DMS153 treated with DMSO at 0.1 percent for 48 hours (cell line): ENCODE measurements around the gene SLC2A1.

Experiments used
- DNase-seq: peaks from one replicate; lab custom pipeline; 2025; ENCODE audit not compliant: unreplicated experiment; lab: John Stamatoyannopoulos, UW

The SLC2A1 gene

DNA sequence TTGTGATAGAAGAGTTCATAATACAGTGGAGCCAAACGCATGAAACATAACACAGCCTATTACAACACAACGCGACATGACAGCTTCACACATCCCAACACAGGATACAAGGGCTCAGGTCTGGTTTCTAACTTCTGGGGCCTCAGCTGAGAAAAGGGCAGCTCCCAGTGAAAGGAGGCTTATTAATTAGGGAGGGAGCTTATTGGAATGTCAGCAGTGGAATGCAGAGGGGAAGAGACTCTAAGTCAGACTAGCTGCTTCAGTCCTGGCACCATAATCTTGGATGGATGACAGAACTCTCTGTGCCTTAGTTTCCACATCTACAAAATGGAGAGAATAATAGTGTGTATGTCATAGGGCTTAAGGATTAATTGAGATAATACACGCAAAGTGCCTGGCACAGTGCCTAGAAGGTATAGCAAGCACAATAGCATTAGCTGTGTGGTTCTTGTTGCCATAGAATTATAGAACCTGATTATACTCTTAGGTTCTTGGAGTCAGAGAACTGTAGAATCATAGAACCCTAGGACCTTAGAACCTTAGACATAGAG, 22.7 kb upstream of the SLC2A1 start:
- DNase-seq: no peak

- DNase-seq: no peak
Observed at GRCh38 chr1:42979896-42980800, 21.5 kb upstream of the SLC2A1 start.

- DNase-seq: no peak
Observed at GRCh38 chr1:42979036-42979430, 20.4 kb upstream of the SLC2A1 start.

- DNase-seq: no peak
Observed at GRCh38 chr1:42978317-42979035, 19.8 kb upstream of the SLC2A1 start.

- no peak for DNase-seq
Observed at GRCh38 chr1:42977653-42978052, 19.0 kb upstream of the SLC2A1 start.

DNA sequence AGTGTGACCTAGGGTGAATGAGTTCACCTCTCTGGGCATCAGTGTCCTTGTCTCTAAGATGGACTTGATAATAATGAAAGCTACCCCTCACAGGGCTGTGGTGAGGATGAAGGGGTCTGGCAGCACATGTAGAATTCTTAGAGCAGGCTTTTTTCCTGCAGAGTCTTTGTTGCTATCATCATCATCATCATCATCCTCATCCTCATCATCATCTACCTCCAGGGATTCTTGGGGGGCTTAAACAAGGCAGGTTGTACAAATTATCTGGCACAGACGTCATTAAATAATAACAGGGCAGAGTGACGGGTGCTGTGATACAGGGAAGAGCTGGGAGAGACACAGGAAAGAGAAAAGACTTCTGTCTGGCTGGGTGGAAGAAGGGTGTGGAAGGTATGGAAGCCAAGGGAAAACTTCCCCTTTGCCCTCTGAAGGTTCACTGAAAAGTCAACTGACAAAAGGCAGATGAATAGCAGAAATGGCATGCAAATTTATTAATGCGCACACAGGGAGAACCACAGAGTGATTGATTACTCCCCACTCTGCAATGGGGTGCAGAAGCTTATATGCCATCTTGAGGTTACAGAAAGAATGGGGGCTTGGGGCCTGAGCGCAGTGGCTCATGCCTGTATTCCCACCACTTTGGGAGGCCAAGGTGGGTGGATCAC, 17.0 kb upstream of the SLC2A1 start:
- DNase-seq: no peak

GRCh38 chr1:42974767-42975437, 16.2 kb upstream of the SLC2A1 start:
- no peak for DNase-seq

- no peak for DNase-seq
Observed at GRCh38 chr1:42973799-42974198, 15.1 kb upstream of the SLC2A1 start.

- DNase-seq: no peak
Observed at GRCh38 chr1:42973286-42973685, 14.6 kb upstream of the SLC2A1 start.

DNA sequence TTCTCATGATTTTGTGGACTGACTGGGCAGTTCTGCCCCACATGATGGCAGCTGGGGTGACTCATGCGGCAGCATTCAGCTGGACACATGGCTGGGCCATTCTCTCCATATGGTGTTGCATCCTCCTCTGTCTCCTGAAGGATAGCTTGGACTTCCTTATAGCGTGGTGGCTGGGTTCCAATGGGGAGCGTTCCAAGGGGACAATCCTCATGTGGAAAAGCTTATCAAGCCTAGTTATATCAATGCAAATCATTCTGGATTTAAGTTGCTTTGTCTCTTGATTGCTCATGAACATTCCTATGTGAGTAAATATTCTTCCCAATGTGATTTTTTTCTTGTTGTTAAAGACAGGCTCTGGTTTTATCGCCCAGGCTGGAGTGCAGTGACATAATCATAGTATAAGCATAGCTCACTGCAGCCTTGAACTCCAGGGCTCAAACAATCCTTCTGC, 13.2 kb upstream of the SLC2A1 start:
- DNase-seq: no peak

DNA sequence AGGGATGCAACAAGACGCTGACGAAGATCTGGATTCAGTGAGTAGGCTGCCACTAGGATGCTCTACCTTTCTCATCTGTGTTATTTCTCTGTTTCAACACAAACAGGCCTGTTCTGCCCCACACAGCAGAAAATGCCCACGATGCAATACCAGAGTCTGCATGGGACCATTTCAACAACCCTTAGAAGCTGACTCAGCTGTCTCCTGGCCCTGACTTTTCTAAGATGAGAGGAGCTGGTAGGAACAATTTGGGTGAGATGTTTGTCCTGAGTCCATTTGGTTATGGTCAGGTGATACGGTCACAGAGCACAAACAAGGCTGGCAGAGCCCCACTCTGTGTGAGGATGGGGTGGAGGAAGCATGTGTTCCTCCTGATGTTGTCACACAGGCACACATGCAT, 11.5 kb upstream of the SLC2A1 start:
- no peak for DNase-seq

- no peak for DNase-seq
Observed at GRCh38 chr1:42968654-42969053, 10.0 kb upstream of the SLC2A1 start.

- peak; percentile 76 for DNase-seq
Observed at GRCh38 chr1:42966688-42967612, 8.3 kb upstream of the SLC2A1 start.

DNA sequence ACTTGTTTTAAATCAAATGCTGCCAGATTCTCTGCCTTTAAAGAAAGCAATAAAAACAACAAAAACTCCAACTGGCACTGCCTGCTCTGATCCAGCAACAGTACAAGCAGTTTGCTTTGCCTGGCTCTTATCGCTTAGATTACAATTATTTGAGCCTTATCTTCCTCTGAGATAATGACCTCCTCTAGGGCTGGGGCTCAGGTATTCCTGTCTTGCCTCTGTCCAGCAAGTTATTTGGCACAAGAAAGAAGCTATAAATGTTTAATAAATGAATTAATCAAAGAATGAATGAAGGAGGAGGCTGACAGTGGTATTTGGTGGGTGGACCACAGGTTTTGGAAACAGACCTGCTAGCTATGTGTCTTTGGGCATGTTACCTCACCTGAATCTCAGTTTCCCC, 6.7 kb upstream of the SLC2A1 start:
- DNase-seq: no peak

DNA sequence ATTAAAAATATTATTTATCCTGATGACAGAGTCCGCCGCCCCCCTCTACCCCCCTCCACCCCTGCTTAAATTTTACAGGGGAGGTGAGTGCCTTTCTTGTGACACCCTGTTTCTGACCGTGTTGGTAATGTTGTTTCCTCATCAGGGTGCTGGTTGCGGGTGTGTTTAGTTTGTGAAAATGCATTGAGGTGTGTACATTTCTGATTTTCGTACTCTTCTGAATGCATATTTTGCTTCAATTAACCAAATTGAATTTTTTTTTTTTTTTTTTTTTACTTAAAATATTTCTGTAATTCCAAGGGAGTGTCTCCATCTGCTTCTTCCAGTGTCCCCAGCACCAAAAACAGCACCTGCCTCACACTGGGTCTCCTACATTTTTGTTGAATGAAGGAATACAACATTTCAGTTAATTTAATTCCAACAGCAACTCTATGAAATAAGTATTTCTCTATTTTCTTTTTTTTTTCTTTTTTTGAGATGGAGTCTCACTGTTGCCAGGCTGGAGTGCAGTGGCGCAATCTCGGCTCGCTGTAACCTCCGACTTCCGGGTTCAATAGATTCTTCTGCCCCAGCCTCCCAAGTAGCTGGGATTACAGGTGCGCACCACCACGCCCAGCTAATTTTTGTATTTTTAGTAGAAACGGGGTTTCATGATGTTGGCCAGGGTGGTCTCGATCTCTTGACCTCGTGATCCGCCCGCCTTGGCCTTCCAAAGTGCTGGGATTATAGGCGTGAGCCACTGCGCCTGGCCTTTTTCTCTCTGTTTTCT, 5.6 kb upstream of the SLC2A1 start:
- DNase-seq: no peak

GRCh38 chr1:42963378-42964043, 4.8 kb upstream of the SLC2A1 start:
- DNase-seq: no peak

DNA sequence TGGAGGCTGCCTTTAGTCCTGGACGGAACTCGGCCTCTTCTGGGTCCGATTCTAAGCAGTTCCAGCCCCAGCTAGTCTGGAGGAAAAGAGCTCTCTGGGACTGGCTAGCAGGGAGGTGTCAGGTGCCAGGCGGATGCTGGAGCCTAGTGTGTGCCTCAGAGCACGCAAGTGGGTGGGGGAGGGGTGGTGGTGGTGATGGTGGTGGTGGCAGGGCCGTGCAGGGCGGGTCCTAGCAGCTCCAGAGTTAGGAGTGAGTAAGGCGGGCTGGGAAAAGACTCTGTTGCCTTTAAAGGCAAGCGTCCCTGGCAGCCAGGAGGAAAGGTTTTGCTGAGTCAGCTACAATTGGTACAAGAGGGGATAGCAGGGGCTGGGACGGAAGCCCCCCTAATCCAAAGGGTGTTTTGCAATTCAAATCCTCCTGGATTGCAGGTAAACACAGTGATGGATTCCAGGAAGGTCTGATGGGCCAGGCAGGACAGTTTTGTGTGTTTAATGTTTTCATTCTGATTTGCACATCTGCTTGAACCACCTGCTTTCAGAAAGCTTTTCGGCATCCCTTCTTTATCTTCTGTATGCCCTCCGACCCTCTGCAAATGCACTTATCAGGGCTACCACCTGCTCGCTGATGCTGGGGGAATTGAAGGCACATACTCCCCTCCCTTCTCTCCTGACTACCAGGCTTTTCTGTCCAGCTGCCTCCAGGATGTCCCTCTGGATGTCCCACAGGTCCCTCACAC, 4.1 kb upstream of the SLC2A1 start:
- peak; percentile 69 for DNase-seq
